GM10847 (cell line): Measurements from ENCODE around the gene PSMD2.
A peak's percentile ranks its signal among the peaks of the same experiment; 100 is the strongest.

Experiments used
- POLR2A ChIP-seq: IDR thresholded peaks from 2 replicates; pipeline ENCODE4 v1.6.1; 2011; ENCODE audit not compliant: insufficient read length; ENCODE audit errors: extremely low read depth

PSMD2 gene

DNA sequence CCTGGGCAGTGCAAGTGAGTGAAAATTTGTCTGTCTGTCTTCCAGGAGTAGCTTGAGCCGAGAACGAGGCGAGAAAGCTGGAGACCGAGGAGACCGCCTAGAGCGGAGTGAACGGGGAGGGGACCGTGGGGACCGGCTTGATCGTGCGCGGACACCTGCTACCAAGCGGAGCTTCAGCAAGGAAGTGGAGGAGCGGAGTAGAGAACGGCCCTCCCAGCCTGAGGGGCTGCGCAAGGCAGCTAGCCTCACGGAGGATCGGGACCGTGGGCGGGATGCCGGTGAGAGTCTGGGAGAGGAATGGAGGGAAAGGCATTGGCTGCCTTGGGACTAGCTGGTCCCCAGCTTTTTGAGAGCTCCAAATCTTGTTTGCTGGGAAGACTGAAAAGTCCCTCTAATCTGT is 28.1 kb downstream of the PSMD2 start:
- no peak for TF ChIP-seq POLR2A

DNA sequence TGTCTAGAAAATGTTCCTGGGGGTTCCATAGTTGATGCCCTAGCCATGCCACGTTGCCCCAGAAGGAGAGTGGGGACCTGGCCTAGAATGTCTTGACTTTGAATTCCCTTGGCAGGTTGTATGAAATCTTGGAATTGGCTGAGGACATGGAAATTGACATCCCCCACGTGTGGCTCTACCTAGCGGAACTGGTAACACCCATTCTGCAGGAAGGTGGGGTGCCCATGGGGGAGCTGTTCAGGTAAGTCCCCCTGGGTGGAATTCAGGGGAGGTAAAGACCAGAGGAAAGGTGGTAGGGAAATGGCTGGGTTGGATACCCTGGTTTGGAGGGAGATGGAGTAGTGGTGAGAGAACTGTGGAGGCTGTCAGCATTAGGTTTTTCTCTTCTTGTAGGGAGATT is 29.5 kb downstream of the PSMD2 start:
- no peak for TF ChIP-seq POLR2A

DNA sequence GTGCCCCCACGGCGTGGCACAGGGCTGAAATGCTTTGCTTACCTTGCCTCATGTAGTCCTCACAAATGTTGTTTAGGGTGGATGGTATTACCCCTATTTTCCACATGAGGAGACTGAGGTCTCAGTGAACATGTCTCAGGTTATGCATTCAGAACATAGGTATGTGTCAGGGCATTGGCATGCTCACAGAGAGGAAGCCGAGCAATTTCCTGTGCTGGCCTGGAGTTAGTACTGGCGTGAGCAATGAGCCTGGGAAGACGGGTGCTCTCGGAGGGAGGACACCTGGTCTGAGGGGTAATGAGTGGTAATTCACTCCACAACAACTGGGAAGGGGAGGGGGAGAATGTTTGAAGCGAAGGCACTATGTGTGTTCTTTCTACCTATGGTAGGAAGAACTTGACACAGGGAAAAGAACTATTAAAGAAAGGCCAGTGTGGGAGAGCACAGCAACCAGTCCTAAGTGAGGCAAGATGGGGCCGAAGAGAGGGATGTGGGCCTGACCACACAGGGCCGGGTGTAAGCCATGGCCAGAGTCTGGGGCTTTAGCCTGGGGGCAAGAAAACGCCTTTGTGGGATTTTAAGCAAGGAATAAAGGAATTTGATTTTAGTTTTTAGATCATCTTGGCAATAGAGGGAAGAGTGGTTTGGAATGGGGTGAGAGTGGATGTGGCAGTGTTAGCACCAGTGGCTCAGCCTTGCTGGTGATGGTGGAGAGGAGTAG is 33.5 kb downstream of the PSMD2 start:
- TF ChIP-seq POLR2A = no peak

DNA sequence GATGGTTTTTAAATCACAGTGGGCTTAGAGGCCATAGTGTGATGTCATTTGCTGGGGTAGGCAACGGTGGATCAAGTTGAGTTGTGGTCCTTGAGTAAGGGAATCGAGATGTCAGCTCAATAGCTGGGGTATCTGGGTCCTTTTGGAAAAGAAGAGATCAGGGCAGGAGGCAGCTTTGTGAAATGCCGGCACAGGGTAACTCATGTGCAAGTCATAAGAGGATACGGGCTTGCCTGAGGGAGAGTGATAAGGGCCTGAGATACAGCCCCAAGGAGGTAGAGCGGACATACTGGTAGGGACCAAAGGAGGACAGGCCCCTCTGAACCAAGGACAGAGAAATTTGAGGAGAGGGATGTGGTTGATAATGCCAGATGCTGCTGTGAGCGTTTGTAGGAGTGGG is 34.1 kb downstream of the PSMD2 start:
- TF ChIP-seq POLR2A = no peak

DNA sequence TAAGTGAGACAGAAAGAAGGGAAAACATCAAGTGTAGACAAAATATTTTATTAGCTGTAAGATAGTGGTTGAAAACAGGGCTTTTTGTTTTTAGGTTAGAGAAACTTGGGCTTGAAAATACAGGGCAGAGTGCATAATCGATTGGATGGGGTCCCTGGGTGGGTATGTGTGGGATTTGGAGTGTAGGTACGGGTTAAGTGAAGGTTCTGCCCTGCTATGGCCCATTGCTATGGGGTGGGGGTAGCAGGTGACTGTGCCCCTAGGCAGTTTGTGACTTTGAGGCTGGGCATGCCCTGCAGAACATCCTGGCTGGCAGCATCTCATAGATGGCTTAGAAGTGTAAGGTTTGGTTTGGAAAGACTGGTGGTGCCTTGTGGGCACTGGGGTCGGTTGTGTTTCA is 34.7 kb downstream of the PSMD2 start:
- no peak for TF ChIP-seq POLR2A

DNA sequence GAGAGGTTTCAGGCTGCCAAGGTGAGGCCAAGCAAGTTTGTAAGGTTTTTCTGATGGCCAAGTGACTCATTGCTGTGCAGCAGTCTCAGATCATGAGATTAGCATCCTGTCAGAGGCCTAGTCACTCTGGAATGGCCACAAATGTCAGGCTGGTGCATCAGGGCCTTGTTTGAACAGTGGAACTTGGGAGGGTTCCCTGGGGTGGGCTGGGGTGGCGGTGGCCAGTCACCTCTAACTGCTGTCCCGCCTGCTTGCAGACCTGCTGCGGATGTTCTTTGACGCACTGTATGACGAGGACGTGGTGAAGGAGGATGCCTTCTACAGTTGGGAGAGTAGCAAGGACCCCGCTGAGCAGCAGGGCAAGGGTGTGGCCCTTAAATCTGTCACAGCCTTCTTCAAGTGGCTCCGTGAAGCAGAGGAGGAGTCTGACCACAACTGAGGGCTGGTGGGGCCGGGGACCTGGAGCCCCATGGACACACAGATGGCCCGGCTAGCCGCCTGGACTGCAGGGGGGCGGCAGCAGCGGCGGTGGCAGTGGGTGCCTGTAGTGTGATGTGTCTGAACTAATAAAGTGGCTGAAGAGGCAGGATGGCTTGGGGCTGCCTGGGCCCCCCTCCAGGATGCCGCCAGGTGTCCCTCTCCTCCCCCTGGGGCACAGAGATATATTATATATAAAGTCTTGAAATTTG is 35.6 kb downstream of the PSMD2 start:
- no peak for TF ChIP-seq POLR2A

DNA sequence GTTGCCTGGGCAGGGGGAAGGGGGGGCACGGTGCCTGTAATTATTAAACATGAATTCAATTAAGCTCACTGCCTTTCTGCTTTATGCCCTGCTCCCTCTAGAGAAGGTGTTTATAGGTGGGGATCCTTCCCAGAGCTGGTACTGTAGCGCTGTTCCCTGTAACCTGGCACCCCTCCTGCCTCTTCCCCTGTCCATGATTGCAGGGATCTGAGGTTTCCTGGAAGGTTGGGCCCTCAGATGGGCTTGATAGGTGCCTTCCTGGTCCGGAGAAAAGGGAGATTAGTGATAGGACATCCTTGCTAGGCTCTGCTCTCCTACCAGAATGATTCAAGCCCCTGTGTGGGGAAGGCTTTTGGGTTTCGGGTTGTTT is 36.2 kb downstream of the PSMD2 start:
- TF ChIP-seq POLR2A = no peak

DNA sequence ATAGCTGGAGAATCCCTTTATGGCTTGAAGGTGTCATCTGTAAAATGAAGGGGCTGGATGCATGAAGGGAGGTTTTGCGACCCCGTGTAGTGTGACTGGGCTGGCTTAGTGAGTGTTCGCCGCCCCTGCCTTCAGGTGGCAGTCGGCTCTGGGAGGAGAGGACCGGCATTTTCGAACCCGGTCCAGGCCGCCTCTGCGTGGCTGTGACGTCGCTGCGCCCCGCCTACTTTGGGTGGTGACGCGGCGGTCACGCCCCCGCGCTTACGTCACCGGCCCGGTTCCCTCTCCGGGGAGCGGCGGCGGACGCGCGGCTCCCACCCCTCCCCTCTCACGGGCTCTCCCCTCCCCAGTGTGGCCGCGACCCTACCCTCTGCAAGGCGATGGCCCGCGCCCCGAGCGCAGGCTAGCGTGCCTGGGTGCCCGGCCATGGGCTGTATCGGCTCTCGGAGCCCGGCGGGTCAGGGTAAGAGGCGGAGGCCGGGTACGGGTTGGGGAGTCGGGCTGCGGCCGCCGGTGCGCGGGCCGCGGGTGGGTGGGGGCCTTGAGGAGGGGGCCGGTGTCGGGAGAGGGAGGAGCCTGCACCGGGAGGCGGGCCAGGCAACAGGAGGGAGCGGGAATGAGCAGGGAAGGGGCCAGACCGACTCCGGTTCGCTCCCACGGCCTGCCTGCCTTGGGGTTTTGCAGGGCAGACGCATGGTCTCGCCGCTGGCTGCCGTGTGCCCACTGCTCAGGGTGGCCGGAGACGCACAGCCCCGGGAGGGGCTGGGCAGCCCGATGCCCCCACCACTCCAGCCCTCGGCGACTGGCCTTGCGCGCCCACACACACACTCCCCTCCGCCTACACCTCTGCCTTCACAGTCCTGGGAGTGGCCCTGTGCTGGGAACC is 36.9 kb downstream of the PSMD2 start:
- peak; percentile 19 for TF ChIP-seq POLR2A

DNA sequence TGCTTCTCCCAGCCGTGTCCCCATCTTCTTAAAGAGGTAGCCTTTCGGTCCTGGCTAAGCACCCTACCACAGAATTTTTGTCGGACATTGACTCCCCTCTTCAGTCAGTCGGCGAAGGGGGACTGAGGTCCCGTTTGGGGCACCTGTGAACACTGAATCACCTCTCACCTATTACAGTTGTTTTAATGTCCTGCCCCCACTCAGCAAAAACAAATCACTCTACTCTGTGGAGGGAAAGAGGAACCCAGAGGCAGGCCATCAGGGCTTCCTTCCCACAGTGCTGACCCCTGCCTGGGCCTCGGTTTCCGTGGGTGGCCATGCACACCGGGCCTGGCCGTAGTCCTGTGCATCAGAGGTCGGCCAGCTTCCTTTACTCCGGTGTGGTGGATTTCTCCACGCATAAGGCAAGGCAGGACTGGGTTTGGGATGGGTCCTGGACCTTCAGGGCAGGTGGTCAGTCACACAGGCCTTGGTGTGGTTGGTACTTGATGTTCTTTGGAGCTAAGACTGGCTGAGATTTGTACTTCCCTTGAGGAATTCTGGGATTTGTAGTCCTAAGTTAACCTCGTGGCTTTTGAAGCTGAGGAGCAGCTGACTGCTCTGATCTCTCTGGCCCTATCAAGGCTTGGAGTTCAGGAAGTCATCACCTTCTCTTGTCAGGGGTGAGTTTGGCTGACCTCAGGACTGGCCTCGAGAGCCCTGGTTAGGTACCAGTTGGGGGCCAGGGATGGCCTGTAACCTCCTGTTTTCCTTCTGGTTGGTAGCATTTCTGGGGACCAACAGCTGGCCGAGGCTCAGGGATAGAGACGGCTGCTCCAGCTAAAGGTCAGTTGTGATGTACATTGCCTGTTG is 37.7 kb downstream of the PSMD2 start:
- TF ChIP-seq POLR2A = no peak

DNA sequence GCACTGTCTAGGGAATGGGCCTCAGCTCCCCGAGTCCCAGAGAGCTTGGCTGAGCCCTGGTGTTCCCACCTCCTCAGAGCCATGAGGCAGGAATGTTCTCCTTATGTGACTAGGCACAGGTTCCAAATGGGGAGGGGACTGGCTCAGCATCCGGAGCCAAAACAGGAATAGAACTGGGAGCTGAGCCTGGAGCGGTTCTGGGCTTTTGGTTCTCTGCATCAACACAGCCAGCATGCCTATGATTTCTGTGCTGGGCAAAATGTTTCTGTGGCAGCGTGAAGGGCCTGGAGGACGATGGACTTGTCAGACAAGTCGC is 38.3 kb downstream of the PSMD2 start, which contains the start of gene FAM131A:
Gene FAM131A (plus strand): TSS at position 202 of the 316 bp plus-strand sequence. CDS start 31 bp downstream, at position 233.
- no peak for TF ChIP-seq POLR2A

DNA sequence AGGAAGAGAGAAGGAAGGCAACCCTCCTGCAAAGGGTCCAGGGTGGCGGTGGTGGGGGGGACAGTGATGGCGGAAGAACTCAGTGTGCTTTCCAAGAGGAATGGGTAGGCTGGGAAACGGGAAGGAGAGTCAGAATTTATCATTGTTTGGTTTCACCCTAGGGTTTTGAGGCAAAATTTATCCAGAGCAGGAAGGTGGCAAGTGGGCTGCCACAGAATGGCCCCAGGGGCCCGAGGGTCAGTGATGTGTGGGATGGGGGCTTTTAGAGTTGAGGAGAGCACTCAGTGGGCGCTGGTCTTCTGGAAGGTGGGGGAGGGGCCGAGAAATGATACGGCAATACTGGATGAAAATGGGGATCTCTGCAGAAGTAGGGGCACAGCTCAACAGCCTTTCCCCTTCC is 38.9 kb downstream of the PSMD2 start:
- no peak for TF ChIP-seq POLR2A

DNA sequence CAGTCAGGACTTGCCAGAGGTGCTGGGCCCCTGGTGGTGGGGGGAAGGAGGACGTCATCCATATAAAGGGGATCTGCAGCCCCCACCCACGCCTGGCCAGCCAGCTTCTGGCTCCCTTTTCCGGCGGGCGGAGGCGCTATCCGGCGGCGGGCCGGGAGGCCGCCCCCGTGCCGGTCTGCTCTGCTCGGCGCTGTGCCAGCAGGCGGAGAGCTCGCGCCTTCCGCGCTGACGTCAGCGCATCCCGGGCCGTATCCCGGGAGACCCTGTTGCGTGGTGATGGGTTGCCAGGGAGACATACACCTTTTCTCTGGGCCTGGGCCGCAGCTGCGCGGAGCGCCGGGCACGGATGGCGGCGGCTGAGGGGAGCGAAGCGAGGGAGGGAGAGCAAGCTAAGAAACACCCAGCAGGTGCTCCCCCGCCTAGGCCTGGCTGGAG is 39.5 kb downstream of the PSMD2 start:
- no peak for TF ChIP-seq POLR2A

DNA sequence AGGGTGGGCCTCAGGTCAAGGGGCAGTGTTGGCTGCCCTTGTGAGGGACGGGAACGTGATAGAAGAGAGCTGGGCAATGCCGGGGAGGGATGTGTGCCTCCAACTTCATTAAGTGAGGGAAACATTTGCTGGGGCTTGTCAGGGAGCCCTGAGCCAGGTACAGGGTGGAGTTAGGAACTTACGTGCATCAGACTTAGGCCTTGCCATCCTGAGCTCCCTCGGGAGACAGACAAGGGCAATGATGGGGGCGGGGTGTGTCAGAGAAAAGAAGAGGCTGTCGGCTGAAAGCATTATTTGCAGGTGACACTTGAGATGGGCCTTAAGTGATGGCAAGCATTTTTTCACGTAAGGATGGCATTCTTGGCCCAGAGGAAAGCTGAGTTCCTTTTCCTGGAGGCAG is 40.0 kb downstream of the PSMD2 start:
- TF ChIP-seq POLR2A = no peak

DNA sequence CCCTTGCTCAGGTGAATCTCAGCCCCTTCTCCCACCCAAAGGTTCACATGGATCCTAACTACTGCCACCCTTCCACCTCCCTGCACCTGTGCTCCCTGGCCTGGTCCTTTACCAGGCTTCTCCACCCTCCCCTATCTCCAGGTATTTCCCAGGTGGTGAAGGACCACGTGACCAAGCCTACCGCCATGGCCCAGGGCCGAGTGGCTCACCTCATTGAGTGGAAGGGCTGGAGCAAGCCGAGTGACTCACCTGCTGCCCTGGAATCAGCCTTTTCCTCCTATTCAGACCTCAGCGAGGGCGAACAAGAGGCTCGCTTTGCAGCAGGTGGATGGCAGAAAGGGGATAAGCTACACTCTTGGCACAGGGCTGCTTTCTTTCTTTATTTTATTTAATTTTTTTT is 42.9 kb downstream of the PSMD2 start:
- TF ChIP-seq POLR2A = no peak
